AG09309 (cell line): ENCODE data around the gene SLBP.

Source experiments
- DNase-seq: peaks from one replicate; pipeline ENCODE4 v3.0.0-alpha.2; 2010; ENCODE audit warnings: low read depth
- H3K4me3 ChIP-seq: 2 replicates; pipeline ENCODE4 v1.5.1; 2011; ENCODE audit warnings: mild to moderate bottlenecking, low read depth, low read length, moderate library complexity; ENCODE audit not compliant: control insufficient read depth
- CTCF ChIP-seq: IDR thresholded peaks from 2 replicates; pipeline ENCODE4 v1.5.1; 2011; ENCODE audit warnings: mild to moderate bottlenecking, low read depth, low read length, inconsistent platforms; ENCODE audit not compliant: insufficient read depth, control insufficient read depth; ENCODE audit errors: missing control alignments

Gene SLBP

GRCh38 chr4:1757836-1758235, 45.7 kb upstream of the SLBP start:
- no peak for DNase-seq
- no peak overlapping the region for H3K4me3 ChIP-seq
- TF ChIP-seq CTCF, result no peak

GRCh38 chr4:1756893-1757779, 45.0 kb upstream of the SLBP start:
- no peak overlapping the region for H3K4me3 ChIP-seq
- DNase-seq, result no peak
- no peak for TF ChIP-seq CTCF

- no peak for TF ChIP-seq CTCF
- no peak for DNase-seq
- no peak overlapping the region for H3K4me3 ChIP-seq
Measured at GRCh38 chr4:1756079-1756478, 44.0 kb upstream of the SLBP start.

GRCh38 chr4:1755297-1755696, 43.2 kb upstream of the SLBP start:
- no peak for DNase-seq
- H3K4me3 ChIP-seq, result no peak overlapping the region
- TF ChIP-seq CTCF, result no peak

- H3K4me3 ChIP-seq, result no peak overlapping the region
- TF ChIP-seq CTCF, result no peak
- no peak for DNase-seq
Measured at GRCh38 chr4:1754336-1754735, 42.2 kb upstream of the SLBP start.

GRCh38 chr4:1753697-1754311, 41.7 kb upstream of the SLBP start:
- H3K4me3 ChIP-seq, result no peak overlapping the region
- DNase-seq, result no peak
- no peak for TF ChIP-seq CTCF
